ENCODE results near the gene GC.

GRCh38 chr4:71769434-71769833, 14.4 kb downstream of the GC start:
- TF ChIP-seq POLR2A (IDR thresholded peaks at IDR 0.05) (no peak), CTCF (IDR thresholded peaks at IDR 0.05) (no peak), POLR2AphosphoS5 (IDR thresholded peaks at IDR 0.05) (no peak)

All from sigmoid colon (tissue), 4 donors.